Measurements from ENCODE around the gene MCTP1.

The MCTP1 gene

GRCh38 chr5:94702729-94703128 is 582.2 kb downstream of the MCTP1 start:
- ATAC-seq (ENCODE audit: low read depth), result no peak

GRCh38 chr5:94700592-94700991 is 584.3 kb downstream of the MCTP1 start:
- H3K9me3 ChIP-seq (ENCODE audit: severe bottlenecking), result no peaks in the 10 kb centered on the region
- DNase-seq (ENCODE audit: low spot score), result no peak
- H3K4me1 ChIP-seq (ENCODE audit: insufficient read depth, poor library complexity, severe bottlenecking), result no peaks in the 10 kb centered on the region
- no peak for ATAC-seq (ENCODE audit: low read depth)
- TF ChIP-seq CTCF (IDR thresholded peaks at IDR 0.05; ENCODE audit: poor library complexity, severe bottlenecking), result no peak
- H3K36me3 ChIP-seq (ENCODE audit: low read depth), result peaks cover 16% of the 10 kb centered on the region
- H3K27me3 ChIP-seq (ENCODE audit: insufficient read depth, poor library complexity, severe bottlenecking), result no peaks in the 10 kb centered on the region
- no peak overlapping the region for H3K4me3 ChIP-seq (ENCODE audit: severe bottlenecking)
- H3K27ac ChIP-seq (ENCODE audit: poor library complexity, severe bottlenecking), result no peak overlapping the region

More at GRCh38 chr5:94702729-94703128, 582.2 kb downstream of the MCTP1 start:
- no peak overlapping the region for H3K27ac ChIP-seq (ENCODE audit: poor library complexity, severe bottlenecking)
- H3K9me3 ChIP-seq (ENCODE audit: severe bottlenecking), result no peaks in the 10 kb centered on the region
- no peaks in the 10 kb centered on the region for H3K4me1 ChIP-seq (ENCODE audit: insufficient read depth, poor library complexity, severe bottlenecking)
- TF ChIP-seq CTCF (IDR thresholded peaks at IDR 0.05; ENCODE audit: poor library complexity, severe bottlenecking), result no peak
- H3K27me3 ChIP-seq (ENCODE audit: insufficient read depth, poor library complexity, severe bottlenecking), result no peaks in the 10 kb centered on the region
- no peaks in the 10 kb centered on the region; the same call in 1 of the 2 replicates for H3K36me3 ChIP-seq (ENCODE audit: low read depth)
- H3K4me3 ChIP-seq (ENCODE audit: severe bottlenecking), result no peak overlapping the region
- DNase-seq (ENCODE audit: low spot score), result no peak

GRCh38 chr5:94699562-94699961 is 585.3 kb downstream of the MCTP1 start:
- H3K4me1 ChIP-seq (ENCODE audit: insufficient read depth, poor library complexity, severe bottlenecking), result no peaks in the 10 kb centered on the region
- H3K9me3 ChIP-seq (ENCODE audit: severe bottlenecking), result no peaks in the 10 kb centered on the region
- TF ChIP-seq CTCF (IDR thresholded peaks at IDR 0.05; ENCODE audit: poor library complexity, severe bottlenecking), result no peak
- DNase-seq (ENCODE audit: low spot score) (no peak), ATAC-seq (ENCODE audit: low read depth) (no peak)
- H3K4me3 ChIP-seq (ENCODE audit: severe bottlenecking), result no peak overlapping the region
- H3K27ac ChIP-seq (ENCODE audit: poor library complexity, severe bottlenecking), result no peak overlapping the region
- H3K27me3 ChIP-seq (ENCODE audit: insufficient read depth, poor library complexity, severe bottlenecking), result no peaks in the 10 kb centered on the region
- H3K36me3 ChIP-seq (ENCODE audit: low read depth), result peaks cover 21% of the 10 kb centered on the region

GRCh38 chr5:94698197-94698596 is 586.7 kb downstream of the MCTP1 start:
- no peak for DNase-seq (ENCODE audit: low spot score)
- H3K27ac ChIP-seq (ENCODE audit: poor library complexity, severe bottlenecking), result no peak overlapping the region
- peaks cover 5% of the 10 kb centered on the region for H3K4me1 ChIP-seq (ENCODE audit: insufficient read depth, poor library complexity, severe bottlenecking)
- TF ChIP-seq CTCF (IDR thresholded peaks at IDR 0.05; ENCODE audit: poor library complexity, severe bottlenecking), result no peak
- no peak overlapping the region for H3K4me3 ChIP-seq (ENCODE audit: severe bottlenecking)
- H3K9me3 ChIP-seq (ENCODE audit: severe bottlenecking), result no peaks in the 10 kb centered on the region
- ATAC-seq (ENCODE audit: low read depth), result no peak
- no peaks in the 10 kb centered on the region for H3K27me3 ChIP-seq (ENCODE audit: insufficient read depth, poor library complexity, severe bottlenecking)
- peaks cover 29% of the 10 kb centered on the region for H3K36me3 ChIP-seq (ENCODE audit: low read depth)

- no peak overlapping the region for H3K27ac ChIP-seq (ENCODE audit: poor library complexity, severe bottlenecking)
- no peak for DNase-seq (ENCODE audit: low spot score)
- ATAC-seq (ENCODE audit: low read depth), result no peak
- no peak overlapping the region for H3K4me3 ChIP-seq (ENCODE audit: severe bottlenecking)
- peaks cover 56% of the 10 kb centered on the region for H3K36me3 ChIP-seq (ENCODE audit: low read depth)
- peaks cover 25% of the 10 kb centered on the region for H3K4me1 ChIP-seq (ENCODE audit: insufficient read depth, poor library complexity, severe bottlenecking)
- H3K27me3 ChIP-seq (ENCODE audit: insufficient read depth, poor library complexity, severe bottlenecking), result no peaks in the 10 kb centered on the region
- H3K9me3 ChIP-seq (ENCODE audit: severe bottlenecking), result no peaks in the 10 kb centered on the region
- no peak for TF ChIP-seq CTCF (IDR thresholded peaks at IDR 0.05; ENCODE audit: poor library complexity, severe bottlenecking)
These were observed 590.2 kb downstream of the MCTP1 start for GRCh38 chr5:94694671-94695070.

All from RWPE2 (cell line).